Stimulated activated CD8-positive, alpha-beta memory T cell treated with anti-CD3 and anti-CD28 coated beads, Interleukin-12 subunit alpha, Interleukin-12 subunit beta, amount 100 ng/mL, for 1 hour (primary cell): ENCODE data around the gene CEACAM8.
"Not testable (repeated sequence)": the region's sequence is repeated elsewhere in the genome, so short reads cannot be mapped to it uniquely, and the experiment has no call there.

Experiments used
- DNase-seq: peaks from one replicate; pipeline ENCODE4 v3.0.0-alpha.2; 2020; ENCODE audit warnings: low read depth

Gene CEACAM8

GRCh38 chr19:42544146-42544545, 50.6 kb downstream of the CEACAM8 start:
- no peak for DNase-seq

- DNase-seq: no peak
Observed at GRCh38 chr19:42542791-42543190, 51.9 kb downstream of the CEACAM8 start.

GRCh38 chr19:42540071-42540553, 54.6 kb downstream of the CEACAM8 start:
- DNase-seq: no peak

GRCh38 chr19:42538841-42539709, 55.6 kb downstream of the CEACAM8 start:
- no peak for DNase-seq

- DNase-seq: not testable (repeated sequence)
Observed at GRCh38 chr19:42535276-42535675, 59.4 kb downstream of the CEACAM8 start.

- DNase-seq: no peak
Observed at GRCh38 chr19:42534391-42534790, 60.3 kb downstream of the CEACAM8 start.

- no peak for DNase-seq
Observed at GRCh38 chr19:42532891-42533290, 61.8 kb downstream of the CEACAM8 start.

GRCh38 chr19:42531313-42531712, 63.4 kb downstream of the CEACAM8 start:
- no peak for DNase-seq
